GM12874 (cell line): ENCODE results near the gene SLFN12.

Experiments used
- TF ChIP-seq, protein P1 (sequence below): IDR thresholded peaks from 2 replicates; pipeline ENCODE4 v1.5.1; 2011; ENCODE audit warnings: low read depth, mild to moderate bottlenecking, control low read depth, low read length, moderate library complexity; ENCODE audit not compliant: insufficient read depth

The SLFN12 gene

DNA sequence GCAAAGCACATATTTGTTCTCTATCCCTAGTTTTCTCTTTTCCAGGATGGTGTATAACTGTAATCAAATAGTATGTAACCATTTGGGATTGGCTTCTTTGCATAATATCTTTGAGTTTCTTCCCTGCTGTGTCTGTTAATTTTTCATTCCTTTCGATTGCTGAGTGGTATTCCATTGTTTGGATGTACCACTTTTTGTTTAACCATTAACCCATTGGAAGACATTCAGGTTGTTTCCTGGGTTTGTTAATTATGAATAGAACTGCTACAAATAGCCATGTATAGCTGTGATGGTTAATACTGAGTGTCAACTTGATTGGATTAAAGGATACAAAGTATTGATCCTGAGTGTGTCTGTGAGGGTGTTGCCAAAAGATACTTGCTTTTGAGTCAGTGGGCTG is 20.9 kb upstream of the SLFN12 start:
- TF ChIP-seq, protein P1, sequence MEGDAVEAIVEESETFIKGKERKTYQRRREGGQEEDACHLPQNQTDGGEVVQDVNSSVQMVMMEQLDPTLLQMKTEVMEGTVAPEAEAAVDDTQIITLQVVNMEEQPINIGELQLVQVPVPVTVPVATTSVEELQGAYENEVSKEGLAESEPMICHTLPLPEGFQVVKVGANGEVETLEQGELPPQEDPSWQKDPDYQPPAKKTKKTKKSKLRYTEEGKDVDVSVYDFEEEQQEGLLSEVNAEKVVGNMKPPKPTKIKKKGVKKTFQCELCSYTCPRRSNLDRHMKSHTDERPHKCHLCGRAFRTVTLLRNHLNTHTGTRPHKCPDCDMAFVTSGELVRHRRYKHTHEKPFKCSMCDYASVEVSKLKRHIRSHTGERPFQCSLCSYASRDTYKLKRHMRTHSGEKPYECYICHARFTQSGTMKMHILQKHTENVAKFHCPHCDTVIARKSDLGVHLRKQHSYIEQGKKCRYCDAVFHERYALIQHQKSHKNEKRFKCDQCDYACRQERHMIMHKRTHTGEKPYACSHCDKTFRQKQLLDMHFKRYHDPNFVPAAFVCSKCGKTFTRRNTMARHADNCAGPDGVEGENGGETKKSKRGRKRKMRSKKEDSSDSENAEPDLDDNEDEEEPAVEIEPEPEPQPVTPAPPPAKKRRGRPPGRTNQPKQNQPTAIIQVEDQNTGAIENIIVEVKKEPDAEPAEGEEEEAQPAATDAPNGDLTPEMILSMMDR: no peak

DNA sequence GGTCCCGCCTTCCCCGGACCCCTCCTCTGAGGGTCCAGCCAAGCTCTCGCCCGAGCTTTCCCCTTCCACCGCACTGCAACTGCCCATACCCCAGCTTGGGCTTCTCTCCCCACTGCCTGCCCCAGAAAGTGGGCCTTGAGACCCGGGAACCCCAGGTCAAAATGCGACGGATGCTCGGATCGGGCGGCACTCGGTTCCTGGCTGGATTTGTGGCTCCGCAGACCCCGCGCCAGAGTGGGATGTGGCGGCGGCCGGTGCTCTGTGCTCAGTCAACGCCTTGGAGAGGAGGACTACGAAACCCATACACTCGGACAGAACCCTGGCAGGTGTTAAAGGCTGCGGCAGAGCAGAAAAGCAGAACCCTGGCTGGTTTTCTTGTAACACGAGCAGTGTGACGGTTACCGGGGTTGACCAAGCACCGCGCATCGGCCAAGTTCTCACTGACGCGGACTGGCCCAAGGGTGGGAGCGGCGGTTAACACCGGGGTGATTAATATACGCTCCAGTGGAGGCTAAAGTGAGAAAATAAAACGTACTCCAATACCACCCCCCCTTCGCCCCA is 17.2 kb upstream of the SLFN12 start:
- TF ChIP-seq, protein P1: no peak

DNA sequence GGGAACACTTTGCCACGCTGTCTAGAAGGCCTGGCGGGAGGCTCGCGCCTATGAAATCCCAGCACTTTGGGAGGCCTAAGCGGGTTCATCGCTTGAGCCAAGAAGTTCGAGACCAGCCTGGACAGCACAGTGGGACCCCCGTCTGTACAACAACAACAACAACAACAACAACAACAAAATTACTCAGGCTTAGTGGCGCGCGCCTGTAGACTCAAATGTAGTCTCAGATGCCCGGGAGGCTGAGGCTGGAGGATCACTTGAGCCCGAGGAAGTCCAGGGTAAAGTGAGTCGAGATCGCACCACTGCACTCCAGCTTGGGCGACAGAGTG is 16.6 kb upstream of the SLFN12 start:
- TF ChIP-seq, protein P1: no peak

DNA sequence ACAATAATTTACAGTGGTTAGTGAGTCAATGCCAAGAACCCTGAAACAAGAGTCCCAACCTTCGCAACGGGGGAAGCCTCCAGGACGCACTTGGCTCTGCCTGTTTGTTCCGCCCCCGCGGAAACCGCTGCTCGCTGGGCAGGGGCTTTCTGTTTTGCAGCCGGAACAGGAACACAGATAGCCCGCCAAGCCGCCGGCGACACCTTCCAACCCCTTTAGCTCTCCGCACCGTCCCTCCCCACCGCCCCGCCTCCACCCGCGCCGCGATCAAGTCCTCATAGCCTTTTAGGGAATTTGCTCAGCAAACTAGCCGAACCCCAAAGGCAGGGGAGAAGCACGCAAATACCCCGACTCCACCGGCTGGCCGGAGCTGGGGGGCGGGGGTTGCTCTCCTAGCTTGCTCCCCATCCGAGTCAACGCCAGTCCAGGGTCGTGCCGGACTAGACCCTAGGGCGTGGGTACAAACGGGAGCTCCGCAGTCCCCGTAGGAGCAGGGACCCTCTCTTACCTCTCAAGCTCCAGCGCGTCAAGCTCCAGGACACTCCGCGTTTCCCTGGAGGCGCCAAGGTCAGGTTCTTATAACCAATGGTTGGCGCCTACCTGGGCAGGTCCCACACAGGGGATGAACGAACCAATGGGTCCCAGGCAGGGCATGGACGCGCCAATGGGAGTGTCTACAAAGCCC is 16.1 kb upstream of the SLFN12 start, which contains the start of gene SLFN13:
Gene SLFN13, minus strand, starts transcription at position 553 of the 685 bp plus-strand sequence. CDS start 3,086 bp downstream, outside the sequence.
- TF ChIP-seq, protein P1: no peak

DNA sequence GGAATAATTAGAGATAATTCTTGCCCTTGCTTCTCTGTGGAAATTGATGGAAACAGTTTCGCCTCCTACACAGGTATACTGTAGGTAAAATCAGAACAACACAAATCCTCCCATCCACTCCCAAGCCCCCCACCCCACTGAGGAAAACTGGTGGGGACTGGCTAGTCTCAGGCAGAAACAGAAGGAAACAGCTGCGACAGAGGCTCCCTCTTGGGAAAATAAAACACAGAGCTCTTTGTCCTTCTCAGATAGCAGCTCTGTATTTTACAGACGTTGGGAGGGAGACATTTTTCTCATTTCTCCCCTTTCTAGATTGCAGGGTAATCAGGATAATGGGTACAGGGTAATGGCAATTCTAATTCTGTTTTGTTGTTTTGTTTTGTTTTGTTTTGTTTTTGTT is 15.2 kb upstream of the SLFN12 start:
- TF ChIP-seq, protein P1: no peak

DNA sequence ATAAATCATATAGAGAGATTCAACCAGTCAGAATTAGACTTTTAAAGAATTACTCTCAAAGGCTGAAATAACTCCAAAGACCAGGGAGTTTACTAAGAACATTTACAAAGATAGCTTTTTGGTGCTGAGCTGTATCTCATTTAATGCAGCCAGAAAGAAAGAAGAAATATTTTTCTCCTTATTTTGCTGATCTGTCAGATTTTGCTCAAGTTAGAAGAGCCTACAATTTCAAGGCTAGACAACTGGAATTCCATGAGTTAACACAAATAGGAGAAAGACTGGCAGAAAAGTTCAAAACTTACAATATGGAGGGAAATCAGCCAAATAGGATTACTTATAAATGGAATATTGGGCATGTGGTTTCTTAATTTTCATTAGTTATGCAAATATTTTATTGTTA is 6.1 kb upstream of the SLFN12 start:
- TF ChIP-seq, protein P1: no peak

DNA sequence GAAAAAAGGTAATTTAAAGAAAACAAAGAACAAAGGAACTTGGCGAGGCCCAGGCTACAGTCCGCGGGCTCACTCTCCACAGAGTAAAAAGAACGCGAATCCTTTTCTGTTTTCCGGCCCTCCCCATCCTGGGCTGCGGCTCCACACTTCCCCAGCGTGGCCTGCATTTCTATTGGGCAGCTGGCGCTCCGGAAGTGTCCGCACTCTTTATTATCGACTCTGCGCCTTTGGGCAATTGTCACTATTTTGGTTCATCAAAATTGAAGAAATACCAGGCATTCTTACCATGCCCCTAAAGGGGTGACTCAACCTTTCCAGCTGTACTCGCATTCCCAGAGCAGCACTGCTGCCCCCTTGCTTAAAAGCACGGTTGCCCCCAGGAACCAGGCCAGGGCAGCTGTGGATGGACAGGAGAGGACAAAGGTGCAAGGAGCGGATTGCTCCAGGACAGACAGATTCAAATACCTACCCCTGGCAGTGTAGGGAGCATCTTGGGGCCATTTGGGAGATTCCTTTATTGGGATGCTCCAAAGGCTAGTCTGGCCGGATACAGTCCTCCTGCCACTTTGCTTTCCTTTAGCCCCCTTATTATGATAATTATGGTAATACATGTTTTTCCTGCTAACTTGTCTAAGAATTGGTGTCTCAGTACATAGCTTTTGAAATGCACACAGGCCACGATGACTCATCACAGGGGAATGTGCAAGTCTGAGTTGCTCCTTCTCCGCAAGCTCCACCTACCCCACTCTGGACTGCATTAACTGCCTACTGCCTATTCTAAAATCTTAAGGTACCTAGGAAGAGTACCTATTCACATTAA is 985 bp upstream of the SLFN12 start:
- TF ChIP-seq, protein P1: no peak
